ENCODE data around the gene DUSP6. TPM values are rescaled to one million over a fixed set of nuclear protein-coding genes. Genes with fewer than 3 reads are reported as not detected.

The DUSP6 gene
- total and polyA plus RNA-seq, 2 of the 8 experiments (the other 6 are each of a cell fraction or from before 2014, with no cell fraction given): 99.3 to 179 TPM

DNA sequence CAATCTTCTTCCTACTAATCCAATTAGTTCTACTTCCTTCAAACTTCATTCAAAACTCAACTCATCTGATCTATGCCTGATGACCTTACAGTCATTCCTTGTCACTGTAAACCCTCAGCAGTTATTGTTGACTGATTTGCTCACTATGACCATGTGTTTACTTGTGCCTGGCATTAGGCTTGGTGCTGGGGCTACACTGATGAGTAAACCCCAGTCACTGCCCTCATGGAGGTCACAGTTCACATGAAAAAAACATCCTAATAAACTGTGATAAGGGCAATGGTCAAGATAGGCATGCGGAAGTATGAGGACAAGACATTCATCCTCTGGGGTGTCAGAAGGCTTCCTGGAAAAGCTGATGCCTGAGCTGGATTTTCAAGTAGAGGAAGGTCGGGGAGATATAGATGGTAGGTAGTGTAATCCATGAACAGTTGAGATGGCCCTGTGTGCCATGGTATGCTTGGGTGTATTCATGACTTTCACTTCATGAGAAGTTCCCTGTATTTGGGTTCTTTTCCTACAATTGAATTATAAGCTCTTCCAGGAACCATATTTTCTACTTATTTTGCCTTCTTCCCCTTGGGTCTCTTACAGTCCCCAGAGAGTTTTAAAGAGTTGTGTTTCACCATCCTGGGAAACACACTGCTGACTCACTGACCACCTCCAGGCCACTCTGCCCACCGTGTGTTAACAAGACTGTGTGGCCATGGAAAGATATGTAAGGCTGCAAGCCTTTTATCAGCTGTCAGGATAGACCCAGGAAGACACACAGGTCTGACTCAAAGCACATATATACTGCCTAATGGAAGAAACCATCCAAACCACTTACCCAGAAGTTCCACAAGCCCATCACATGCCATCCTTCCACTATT lies 38.7 kb upstream of the DUSP6 start (continued):
- TF ChIP-seq, protein P1, sequence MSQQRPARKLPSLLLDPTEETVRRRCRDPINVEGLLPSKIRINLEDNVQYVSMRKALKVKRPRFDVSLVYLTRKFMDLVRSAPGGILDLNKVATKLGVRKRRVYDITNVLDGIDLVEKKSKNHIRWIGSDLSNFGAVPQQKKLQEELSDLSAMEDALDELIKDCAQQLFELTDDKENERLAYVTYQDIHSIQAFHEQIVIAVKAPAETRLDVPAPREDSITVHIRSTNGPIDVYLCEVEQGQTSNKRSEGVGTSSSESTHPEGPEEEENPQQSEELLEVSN (IDR thresholded peaks at IDR 0.05): no peak
- TF ChIP-seq JUN (IDR thresholded peaks at IDR 0.05; ENCODE audit: low read depth, low read length): no peak
